Measurements from ENCODE around the gene FBN1.

FBN1 gene

GRCh38 chr15:48578965-48579364, 66.5 kb downstream of the FBN1 start:
- no peak for DNase-seq

- DNase-seq, result no peak
Measured at GRCh38 chr15:48577469-48577868, 68.0 kb downstream of the FBN1 start.

- no peak for DNase-seq
Measured at GRCh38 chr15:48574187-48574586, 71.3 kb downstream of the FBN1 start.

- no peak for DNase-seq
Measured at GRCh38 chr15:48573780-48574179, 71.7 kb downstream of the FBN1 start.

- DNase-seq, result no peak
Measured at GRCh38 chr15:48572823-48573222, 72.7 kb downstream of the FBN1 start.

GRCh38 chr15:48571510-48571909, 74.0 kb downstream of the FBN1 start:
- DNase-seq, result no peak

- DNase-seq, result no peak
Measured at GRCh38 chr15:48570822-48571221, 74.7 kb downstream of the FBN1 start.

GRCh38 chr15:48569591-48570302, 75.8 kb downstream of the FBN1 start:
- no peak for DNase-seq

- DNase-seq, result no peak
Measured at GRCh38 chr15:48566668-48567067, 78.8 kb downstream of the FBN1 start.

GRCh38 chr15:48565560-48566482, 79.7 kb downstream of the FBN1 start:
- DNase-seq, result no peak

- no peak for DNase-seq
Measured at GRCh38 chr15:48564690-48565089, 80.8 kb downstream of the FBN1 start.

GRCh38 chr15:48563934-48564333, 81.6 kb downstream of the FBN1 start:
- no peak for DNase-seq

- no peak for DNase-seq
Measured at GRCh38 chr15:48560321-48561051, 85.0 kb downstream of the FBN1 start.

- DNase-seq, result no peak
Measured at GRCh38 chr15:48559285-48559684, 86.2 kb downstream of the FBN1 start.

GRCh38 chr15:48558226-48558625, 87.3 kb downstream of the FBN1 start:
- DNase-seq, result no peak

- no peak for DNase-seq
Measured at GRCh38 chr15:48557335-48557734, 88.2 kb downstream of the FBN1 start.

GRCh38 chr15:48556159-48556897, 89.2 kb downstream of the FBN1 start:
- DNase-seq, result no peak

- no peak for DNase-seq
Measured at GRCh38 chr15:48555241-48555881, 90.1 kb downstream of the FBN1 start.

- no peak for DNase-seq
Measured at GRCh38 chr15:48554112-48554511, 91.4 kb downstream of the FBN1 start.

- no peak for DNase-seq
Measured at GRCh38 chr15:48553559-48553958, 92.0 kb downstream of the FBN1 start.

GRCh38 chr15:48550822-48551525, 94.5 kb downstream of the FBN1 start:
- DNase-seq, result no peak

- no peak for DNase-seq
Measured at GRCh38 chr15:48548455-48548854, 97.1 kb downstream of the FBN1 start.

All from NCI-H510A treated with DMSO at 0.1 percent for 48 hours (cell line).